MG63 (cell line): Measurements from ENCODE around the gene PWP1. TPM values are rescaled to one million over a fixed set of nuclear protein-coding genes. Genes with fewer than 3 reads are reported as not detected.
"Not testable (repeated sequence)": the region's sequence is repeated elsewhere in the genome, so short reads cannot be mapped to it uniquely, and the experiment has no call there.

Experiments used
- DNase-seq: peaks from one replicate; pipeline ENCODE4 v3.0.0-alpha.2; 2020
- H3K27me3 ChIP-seq: fragments of 250-450 bp; sonication (Bioruptor Pico); 2 replicates; pipeline ENCODE4 v1.5.1; 2020; ENCODE audit warnings: mild to moderate bottlenecking, moderate library complexity
- H3K36me3 ChIP-seq: fragments of 250-450 bp; sonication (Bioruptor Pico); 2 replicates; pipeline ENCODE4 v1.5.1; 2020; ENCODE audit warnings: mild to moderate bottlenecking, moderate library complexity
- H3K4me3 ChIP-seq: fragments of 250-450 bp; sonication (Bioruptor Pico); 2 replicates; pipeline ENCODE4 v1.5.1; 2020; ENCODE audit warnings: mild to moderate bottlenecking, moderate library complexity
- H3K9me3 ChIP-seq: fragments of 250-450 bp; sonication (Bioruptor Pico); 2 replicates; pipeline ENCODE4 v1.5.1; 2020; ENCODE audit warnings: mild to moderate bottlenecking, moderate library complexity
- total RNA-seq: library from RNA; depleted of rRNA; stranded (reverse); fragments of >200 nt; shearing (Covaris generic); gene quantifications from 2 replicates; pipeline ENCODE4 v1.2.3, GENCODE V29; 2014; ENCODE audit warnings: low replicate concordance

PWP1 gene
- total RNA-seq, 1 experiment from 2014 or later = 29.2 TPM

DNA sequence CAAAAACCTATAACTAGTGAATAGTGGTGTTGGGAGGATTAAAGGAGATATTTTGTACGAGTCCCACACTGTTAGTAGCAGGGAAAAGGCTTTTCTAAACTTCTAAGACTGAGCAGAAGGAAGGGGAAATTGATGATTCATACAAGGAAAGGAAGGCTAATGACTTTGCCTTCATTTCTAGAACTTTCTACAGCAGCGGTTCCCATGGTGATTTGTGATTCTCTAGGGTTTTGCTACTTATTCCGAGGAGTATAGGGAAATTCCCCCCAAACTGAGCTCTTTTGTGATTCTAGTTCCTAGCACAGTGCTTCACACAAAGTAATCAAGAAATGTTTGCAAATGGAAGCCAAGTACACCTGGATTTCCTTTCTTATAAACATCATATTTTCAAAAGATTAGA, 23.8 kb upstream of the PWP1 start:
- no peak for DNase-seq
- H3K27me3 ChIP-seq = no peaks in the 10 kb centered on the region
- no peaks in the 10 kb centered on the region for H3K9me3 ChIP-seq
- no peak overlapping the region for H3K4me3 ChIP-seq
- H3K36me3 ChIP-seq = no peaks in the 10 kb centered on the region

GRCh38 chr12:107662484-107662883, 23.1 kb upstream of the PWP1 start:
- Histone ChIP-seq H3K36me3 (no peaks in the 10 kb centered on the region), H3K4me3 (no peak overlapping the region), H3K9me3 (no peaks in the 10 kb centered on the region), H3K27me3 (no peaks in the 10 kb centered on the region)
- DNase-seq = no peak

DNA sequence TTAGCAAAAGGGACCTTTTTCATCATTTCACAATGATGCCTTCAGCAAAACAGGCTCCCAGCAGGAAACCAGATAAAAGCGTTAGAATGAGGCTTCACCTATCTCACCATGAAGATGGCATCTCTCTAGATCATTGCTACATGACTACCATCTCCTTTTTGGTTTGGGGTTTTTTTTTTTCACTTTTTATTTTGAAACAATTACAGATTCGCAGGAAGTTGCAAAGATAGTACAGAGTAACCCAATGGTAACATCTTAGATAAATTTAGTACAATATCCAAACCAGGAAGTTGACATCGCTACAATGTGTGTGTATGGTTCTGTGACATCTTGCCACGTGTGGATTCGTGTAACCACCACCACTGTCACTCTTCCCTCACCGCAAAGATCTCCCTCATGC, 22.3 kb upstream of the PWP1 start:
- no peak for DNase-seq

DNA sequence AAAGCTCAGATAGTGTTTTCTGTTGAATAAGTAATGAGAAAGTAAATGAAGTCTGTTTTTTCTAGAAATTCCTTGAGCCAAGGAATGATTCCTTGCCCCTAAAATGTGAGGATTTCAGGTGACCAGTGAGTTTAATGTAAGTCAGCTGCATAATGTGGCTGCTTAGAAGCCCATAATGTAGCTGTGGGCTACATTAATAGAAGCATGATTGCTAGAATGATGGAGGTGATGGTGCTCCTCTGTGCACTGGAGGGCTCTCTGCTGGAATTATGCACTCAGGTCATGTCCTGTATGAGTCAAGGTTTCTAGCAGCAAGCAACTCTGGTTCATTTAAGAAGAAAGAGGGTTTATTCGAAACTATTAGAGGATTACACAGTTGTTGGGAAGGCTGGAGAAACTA, 19.6 kb upstream of the PWP1 start:
- no peaks in the 10 kb centered on the region for H3K9me3 ChIP-seq
- H3K4me3 ChIP-seq = no peak overlapping the region

More for the DNA sequence above, 22.3 kb upstream of the PWP1 start:
- H3K27me3 ChIP-seq = no peaks in the 10 kb centered on the region
- H3K4me3 ChIP-seq = no peak overlapping the region
- no peaks in the 10 kb centered on the region for H3K36me3 ChIP-seq
- no peaks in the 10 kb centered on the region for H3K9me3 ChIP-seq

GRCh38 chr12:107667464-107667863, 18.1 kb upstream of the PWP1 start:
- H3K27me3 ChIP-seq = peaks cover 4% of the 10 kb centered on the region; the same call in 1 of the 2 replicates
- H3K36me3 ChIP-seq = no peaks in the 10 kb centered on the region
- H3K4me3 ChIP-seq = no peak overlapping the region
- DNase-seq = no peak
- H3K9me3 ChIP-seq = no peaks in the 10 kb centered on the region

More for the DNA sequence above, 19.6 kb upstream of the PWP1 start:
- Histone ChIP-seq H3K36me3 (no peaks in the 10 kb centered on the region), H3K27me3 (peaks cover 4% of the 10 kb centered on the region; the same call in 1 of the 2 replicates)
- no peak for DNase-seq

- Histone ChIP-seq H3K27me3 (peaks cover 4% of the 10 kb centered on the region; the same call in 1 of the 2 replicates), H3K9me3 (no peaks in the 10 kb centered on the region), H3K4me3 (no peak overlapping the region), H3K36me3 (no peaks in the 10 kb centered on the region)
- no peak for DNase-seq
These were observed 17.1 kb upstream of the PWP1 start for GRCh38 chr12:107668320-107669098.

- H3K36me3 ChIP-seq = no peaks in the 10 kb centered on the region
These were observed 15.7 kb upstream of the PWP1 start for GRCh38 chr12:107669946-107670345.

DNA sequence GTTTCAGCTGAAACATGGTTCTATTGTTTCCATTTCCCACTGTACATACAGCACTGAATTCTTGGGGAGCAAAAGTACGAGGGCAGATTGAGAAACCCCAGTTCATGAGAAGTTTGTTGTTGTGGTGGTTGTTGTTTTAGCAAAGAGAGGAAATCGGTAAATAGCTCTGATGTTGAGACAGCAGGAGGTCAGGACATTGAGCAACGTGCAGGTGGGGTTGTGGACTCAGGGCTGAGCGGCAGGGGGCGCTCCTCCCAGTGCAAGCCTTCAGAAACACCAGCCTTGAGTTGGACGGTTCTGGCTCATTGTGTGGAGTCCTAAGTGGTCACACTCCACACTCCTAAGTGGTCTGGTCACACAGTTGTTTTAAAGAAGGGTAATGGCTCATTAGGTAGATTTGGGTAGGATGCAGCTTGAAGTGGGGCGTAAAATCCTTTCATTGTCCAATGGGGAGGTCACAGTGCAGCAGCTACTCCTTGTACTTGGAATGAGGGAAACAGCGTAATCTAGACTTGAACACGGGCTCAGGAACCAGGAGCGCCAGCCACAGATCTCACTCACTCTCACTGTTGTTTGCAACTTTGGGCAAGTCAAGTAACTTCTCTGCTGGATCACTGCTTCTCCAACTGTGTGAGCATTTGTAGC, 14.5 kb upstream of the PWP1 start:
- H3K36me3 ChIP-seq = no peaks in the 10 kb centered on the region
- H3K9me3 ChIP-seq = no peaks in the 10 kb centered on the region
- DNase-seq = no peak
- H3K4me3 ChIP-seq = no peak overlapping the region
- H3K27me3 ChIP-seq = peaks cover 4% of the 10 kb centered on the region; the same call in 1 of the 2 replicates

More at GRCh38 chr12:107669946-107670345, 15.7 kb upstream of the PWP1 start:
- peaks cover 4% of the 10 kb centered on the region; the same call in 1 of the 2 replicates for H3K27me3 ChIP-seq
- DNase-seq = no peak
- no peak overlapping the region for H3K4me3 ChIP-seq
- H3K9me3 ChIP-seq = no peaks in the 10 kb centered on the region

- Histone ChIP-seq H3K9me3 (no peaks in the 10 kb centered on the region), H3K27me3 (peaks cover 16% of the 10 kb centered on the region; the same call in 1 of the 2 replicates), H3K36me3 (no peaks in the 10 kb centered on the region), H3K4me3 (no peak overlapping the region)
- DNase-seq = no peak
These were observed 7.9 kb upstream of the PWP1 start for GRCh38 chr12:107677671-107678070.

GRCh38 chr12:107679336-107679735, 6.3 kb upstream of the PWP1 start:
- Histone ChIP-seq H3K27me3 (peaks cover 16% of the 10 kb centered on the region; the same call in 1 of the 2 replicates), H3K4me3 (no peak overlapping the region), H3K36me3 (no peaks in the 10 kb centered on the region), H3K9me3 (no peaks in the 10 kb centered on the region)
- no peak for DNase-seq

DNA sequence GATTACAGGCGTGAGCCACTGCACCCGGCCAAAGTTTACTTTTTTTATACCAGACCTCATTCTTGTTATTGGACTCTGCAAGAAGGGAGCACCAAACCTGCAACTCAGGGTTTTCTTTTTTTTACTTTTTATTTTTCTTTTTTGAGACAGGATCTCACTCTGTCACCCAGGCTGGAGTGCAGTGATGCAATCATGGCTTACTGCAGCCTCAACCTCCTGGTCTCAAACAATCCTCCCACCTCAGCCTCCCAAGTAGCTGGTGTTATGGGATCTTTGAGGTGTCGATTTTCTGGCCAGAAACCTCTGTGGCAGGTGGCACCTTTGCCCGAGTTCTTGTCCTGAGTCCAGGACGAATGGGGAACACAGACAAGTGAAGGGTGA, 4.2 kb upstream of the PWP1 start:
- DNase-seq = no peak
- H3K27me3 ChIP-seq = peaks cover 15% of the 10 kb centered on the region; the same call in 1 of the 2 replicates
- H3K9me3 ChIP-seq = no peaks in the 10 kb centered on the region
- no peak overlapping the region for H3K4me3 ChIP-seq
- no peaks in the 10 kb centered on the region for H3K36me3 ChIP-seq

GRCh38 chr12:107681836-107682820, 3.5 kb upstream of the PWP1 start:
- H3K36me3 ChIP-seq = peaks cover 3% of the 10 kb centered on the region
- H3K4me3 ChIP-seq = no peak overlapping the region
- no peak for DNase-seq
- peaks cover 8% of the 10 kb centered on the region; the same call in 1 of the 2 replicates for H3K27me3 ChIP-seq
- H3K9me3 ChIP-seq = no peaks in the 10 kb centered on the region

DNA sequence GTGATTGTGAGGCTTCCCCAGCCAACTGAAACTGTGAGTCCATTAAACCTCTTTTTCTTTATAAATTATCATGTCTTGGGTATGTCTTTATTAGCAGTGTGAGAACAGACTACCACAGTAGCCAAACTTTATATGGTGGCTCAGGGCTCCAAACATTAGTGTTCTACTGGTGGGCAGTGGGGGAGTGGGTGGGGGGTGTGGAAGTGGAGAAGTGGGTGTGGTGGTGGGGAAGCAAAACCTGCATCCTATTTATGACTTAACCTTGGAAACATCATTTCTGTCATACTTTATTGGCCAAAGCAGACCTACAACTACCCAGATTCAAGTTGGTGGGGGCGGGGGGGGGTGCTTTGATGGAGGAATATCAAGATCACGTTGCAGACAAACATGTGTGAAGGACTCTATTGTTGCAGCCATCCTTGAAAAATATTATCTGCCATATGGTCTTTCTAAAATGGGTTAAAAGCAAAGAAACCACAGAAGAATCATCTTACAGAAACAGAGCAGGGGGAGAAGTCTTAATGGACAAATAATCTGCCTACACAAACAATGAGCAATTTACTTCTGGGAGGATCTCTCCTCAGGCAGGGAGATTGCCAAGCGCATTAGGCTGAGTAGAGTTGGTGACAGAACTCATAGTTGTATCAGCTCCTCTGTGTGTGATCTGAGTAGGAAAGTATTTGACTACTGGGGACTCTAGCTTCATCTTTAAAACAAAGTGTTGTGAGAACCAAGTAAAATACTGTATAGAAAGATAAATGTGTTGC, 1.4 kb upstream of the PWP1 start:
- H3K27me3 ChIP-seq = no peaks in the 10 kb centered on the region
- H3K4me3 ChIP-seq = peak overlapping the region; percentile 96
- DNase-seq = peak; percentile 24
- H3K9me3 ChIP-seq = no peaks in the 10 kb centered on the region
- H3K36me3 ChIP-seq = peaks cover 21% of the 10 kb centered on the region

DNA sequence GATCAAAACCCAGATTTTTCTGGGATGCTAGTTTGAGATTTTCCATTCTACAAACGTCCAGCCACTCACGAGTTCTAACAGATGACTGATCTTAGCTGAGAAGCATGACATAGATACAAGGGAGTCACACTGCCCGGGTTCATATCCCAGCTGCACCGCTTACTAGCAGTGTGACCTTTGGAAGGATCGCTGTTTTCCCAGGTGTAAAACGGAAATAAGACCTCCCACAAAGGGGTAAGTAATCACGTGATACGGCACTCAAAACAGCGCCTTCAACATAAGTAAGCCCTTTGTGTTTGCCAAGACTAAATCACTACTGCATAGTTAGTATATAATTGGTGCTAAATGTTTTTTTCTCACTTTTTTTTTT, 624 bp upstream of the PWP1 start:
- no peaks in the 10 kb centered on the region for H3K27me3 ChIP-seq
- DNase-seq = no peak
- H3K36me3 ChIP-seq = peaks cover 29% of the 10 kb centered on the region
- H3K4me3 ChIP-seq = peak overlapping the region; percentile 96
- no peaks in the 10 kb centered on the region for H3K9me3 ChIP-seq

- not testable (repeated sequence) for H3K27me3 ChIP-seq, H3K4me3 ChIP-seq, H3K9me3 ChIP-seq, DNase-seq
- H3K36me3 ChIP-seq = peaks cover 92% of the 10 kb centered on the region
These were observed 10.2 kb downstream of the PWP1 start for GRCh38 chr12:107695772-107696171.

DNA sequence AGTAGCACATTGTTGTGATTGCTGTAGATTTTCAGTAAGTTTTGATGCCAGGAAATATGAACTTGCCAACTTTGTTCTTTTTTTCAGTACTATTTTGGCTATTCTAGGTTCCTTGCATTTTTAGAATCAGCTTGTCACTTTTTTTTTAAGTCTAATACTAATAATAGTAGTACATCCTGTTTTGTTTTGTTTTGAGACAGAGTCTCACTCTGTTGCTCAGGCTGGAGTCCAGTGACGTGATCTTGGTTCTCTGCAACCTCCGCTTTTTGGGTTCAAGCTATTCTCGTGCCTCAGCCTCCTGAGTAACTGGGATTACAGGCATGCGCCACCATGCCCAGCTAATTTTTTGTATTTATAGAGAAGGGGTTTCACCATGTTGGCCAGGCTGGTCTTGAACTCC, 16.5 kb downstream of the PWP1 start:
- Histone ChIP-seq H3K27me3 (no peaks in the 10 kb centered on the region), H3K9me3 (no peaks in the 10 kb centered on the region), H3K4me3 (no peak overlapping the region), H3K36me3 (peaks cover 94% of the 10 kb centered on the region)
- DNase-seq = no peak
